ENCODE data around the gene DUXA.

Gene DUXA

DNA sequence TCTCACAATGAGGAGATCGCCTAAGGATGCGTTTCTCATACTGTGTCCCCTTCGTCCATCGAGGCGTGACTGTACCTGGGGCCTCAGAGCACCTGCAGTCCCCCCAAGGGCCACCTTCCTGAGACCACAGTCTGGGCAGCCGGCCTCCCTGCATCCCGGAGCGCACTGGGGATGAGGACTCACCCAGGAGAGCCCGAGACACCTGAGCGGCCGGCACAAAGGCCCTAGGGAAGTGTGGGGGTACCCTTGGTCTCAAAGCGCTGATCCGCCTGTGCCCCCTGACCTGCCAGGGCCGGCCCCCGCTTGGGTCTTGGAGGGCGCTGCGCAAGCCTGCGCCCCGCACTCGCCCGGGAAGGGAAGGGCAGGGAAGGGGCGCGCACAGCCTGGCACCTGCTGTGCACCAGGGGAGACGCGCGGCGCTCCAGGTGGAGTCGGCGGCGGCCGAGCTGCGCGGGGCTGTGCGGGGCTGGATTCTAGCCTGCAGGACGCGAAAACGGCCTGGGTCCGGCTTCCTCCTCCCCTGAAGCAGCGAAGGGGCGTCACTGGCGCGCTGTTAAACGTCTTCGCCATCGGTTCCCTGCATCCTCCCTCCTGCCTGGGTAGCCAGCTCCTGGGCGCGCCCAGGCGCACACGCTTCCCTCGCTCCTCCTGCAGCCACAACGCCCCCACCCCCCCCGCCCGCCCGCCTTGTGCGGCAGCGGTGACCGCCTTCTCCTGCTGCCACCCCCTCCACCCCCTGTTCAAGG is 61.1 kb downstream of the DUXA start:
- H3K27me3 ChIP-seq (ENCODE audit: control insufficient read depth in 1 of 2, insufficient read depth in 2 of 2, low read length in 2 of 2) = peaks cover 9 to 11% of the 10 kb centered on the region in 2 donors
- peaks cover 7% of the 10 kb centered on the region for H3K4me1 ChIP-seq (ENCODE audit: control insufficient read depth, insufficient read depth, low read length)
- no peaks in the 10 kb centered on the region for H3K36me3 ChIP-seq (ENCODE audit: control insufficient read depth in 2 of 2, insufficient read depth in 2 of 2, low read length in 2 of 2)
- H3K27ac ChIP-seq (ENCODE audit: low read length) = no peak overlapping the region
- H3K4me3 ChIP-seq (ENCODE audit: low read length in 2 of 2) = no peak overlapping the region
- H3K9me3 ChIP-seq (ENCODE audit: control insufficient read depth in 2 of 2, low read length in 2 of 2) = peaks cover 2 to 3% of the 10 kb centered on the region in 2 donors
- H3K9ac ChIP-seq (ENCODE audit: low read length in 2 of 2) = no peak overlapping the region

All from stomach smooth muscle (tissue), 2 donors.